ENCODE measurements around the gene NRAS.

The NRAS gene

DNA sequence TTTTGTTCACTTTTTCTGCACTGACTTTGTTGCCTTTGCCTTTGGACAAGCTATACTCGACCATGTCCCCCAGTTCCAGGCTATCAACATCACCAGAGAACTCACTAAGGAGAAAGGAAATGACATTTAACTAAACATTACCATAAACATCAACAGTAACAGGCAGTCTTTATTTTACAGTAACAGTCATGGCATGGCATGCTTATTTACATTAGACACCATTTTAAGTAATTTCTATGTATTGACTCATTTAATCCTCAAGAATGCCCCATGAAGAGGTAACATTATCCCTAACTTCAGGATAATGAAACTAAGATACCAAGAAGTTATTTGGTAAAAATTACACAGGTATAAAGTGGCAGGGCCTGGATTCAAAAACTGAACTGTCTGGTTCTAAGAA lies 8.7 kb upstream of the NRAS start:
- DNase-seq (ENCODE audit: low read depth): no peak

DNA sequence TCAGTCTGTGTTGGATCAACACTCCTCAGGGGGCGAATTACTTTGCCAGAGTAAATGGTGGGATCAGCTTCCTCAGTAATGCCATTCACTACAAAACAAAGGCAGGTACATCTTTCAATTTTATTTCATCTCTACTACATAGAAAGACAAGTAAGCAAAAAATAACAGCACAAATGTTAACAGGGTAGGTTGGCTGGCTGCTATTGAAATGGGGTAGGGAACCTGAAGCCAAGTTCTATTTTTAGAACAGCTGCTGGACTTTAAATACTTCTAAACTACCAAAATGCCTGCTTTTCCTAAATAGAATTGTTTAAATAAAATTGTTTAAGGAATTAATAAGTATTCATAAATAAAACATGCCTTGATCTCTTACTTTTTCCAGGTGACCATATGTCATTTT lies 7.3 kb upstream of the NRAS start:
- no peak for DNase-seq (ENCODE audit: low read depth)

DNA sequence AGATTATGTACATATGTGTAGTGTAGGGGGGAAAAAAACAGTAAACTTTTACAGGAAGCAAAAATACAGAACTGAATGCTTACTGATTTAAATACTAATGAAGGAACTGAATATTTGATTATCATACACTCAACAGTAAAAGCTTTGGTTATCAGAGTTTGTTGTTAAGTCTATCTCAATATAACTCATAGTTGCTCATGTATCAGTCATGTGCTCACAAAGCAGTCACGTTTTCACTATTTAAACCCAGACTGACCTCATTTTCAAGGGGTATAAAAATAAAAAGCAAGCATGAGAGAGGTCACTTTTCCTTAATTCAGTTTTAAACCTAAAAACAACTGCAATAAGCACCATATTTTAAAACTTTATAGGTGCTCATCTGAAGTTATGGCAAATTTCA lies 6.9 kb upstream of the NRAS start:
- DNase-seq (ENCODE audit: low read depth): no peak

DNA sequence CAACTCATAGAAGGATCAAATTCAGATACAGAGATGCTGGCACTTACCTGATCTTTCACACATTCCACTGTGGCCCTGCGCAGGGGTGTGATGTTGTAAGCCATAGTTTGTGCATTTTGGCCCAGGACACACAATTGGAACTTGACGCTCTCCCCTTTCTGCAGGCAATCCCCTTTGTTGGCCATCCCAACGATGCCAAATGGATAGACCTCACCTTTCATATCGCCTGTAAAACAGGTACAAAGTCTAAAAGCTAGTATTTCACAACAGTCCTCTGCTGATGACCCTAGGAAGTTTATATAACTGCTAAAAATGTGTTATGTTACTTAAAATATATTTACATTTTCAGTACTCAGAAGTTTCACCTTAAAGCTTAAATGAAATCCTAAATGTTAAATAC lies 3.9 kb upstream of the NRAS start:
- DNase-seq (ENCODE audit: low read depth): no peak

DNA sequence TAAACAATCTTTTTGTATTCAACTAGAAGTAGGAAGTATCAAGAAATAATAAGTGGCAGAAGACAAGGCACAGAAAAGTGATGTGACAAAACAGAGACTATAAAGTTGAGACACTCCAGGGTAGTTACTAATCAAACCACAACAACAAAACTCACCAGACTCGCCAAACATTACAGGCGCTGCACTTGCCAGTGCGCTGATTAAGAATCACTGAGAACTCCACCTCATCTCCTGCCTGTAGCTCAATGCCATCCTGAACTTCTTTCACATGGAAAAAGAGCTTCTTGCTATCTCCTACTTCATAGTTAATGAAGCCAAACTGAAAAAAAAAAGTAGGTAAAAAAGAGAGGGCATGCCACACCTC lies 2.8 kb upstream of the NRAS start:
- no peak for DNase-seq (ENCODE audit: low read depth)

DNA sequence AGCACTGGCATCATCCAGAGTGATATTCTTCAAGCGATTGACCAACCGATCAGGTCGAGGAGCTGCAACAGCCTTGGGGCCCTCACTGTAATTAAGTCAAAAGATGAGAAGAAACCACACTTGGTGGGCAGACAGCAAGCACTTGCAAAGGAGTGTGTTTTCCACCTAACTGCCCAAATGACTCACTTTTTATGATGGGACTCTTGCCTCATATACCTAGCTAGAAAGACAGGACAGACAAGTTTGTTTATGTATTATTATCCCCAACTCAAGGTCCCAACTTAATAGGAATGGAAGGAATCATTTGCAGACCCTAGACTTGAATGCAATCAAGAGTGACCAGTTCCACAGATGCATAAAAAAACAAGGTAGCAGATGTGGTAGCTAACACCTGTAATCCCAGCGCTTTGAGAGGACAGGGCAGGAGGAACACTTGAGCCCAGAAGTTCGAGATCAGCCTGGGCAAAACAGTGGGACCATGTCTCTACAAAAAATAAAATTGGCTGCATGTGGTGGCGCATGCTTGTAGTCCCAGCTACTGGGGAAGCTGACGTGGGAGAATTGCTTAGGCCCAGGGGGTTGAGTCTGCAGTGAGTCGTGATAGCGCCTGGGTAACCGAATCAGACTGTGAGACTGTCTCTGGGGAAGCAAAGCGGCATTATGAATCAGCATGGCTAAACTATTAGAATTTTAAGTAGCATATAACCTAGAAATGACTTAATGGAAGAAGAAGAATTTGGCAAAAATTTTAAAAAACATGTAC lies 2.3 kb upstream of the NRAS start:
- DNase-seq (ENCODE audit: low read depth): no peak

DNA sequence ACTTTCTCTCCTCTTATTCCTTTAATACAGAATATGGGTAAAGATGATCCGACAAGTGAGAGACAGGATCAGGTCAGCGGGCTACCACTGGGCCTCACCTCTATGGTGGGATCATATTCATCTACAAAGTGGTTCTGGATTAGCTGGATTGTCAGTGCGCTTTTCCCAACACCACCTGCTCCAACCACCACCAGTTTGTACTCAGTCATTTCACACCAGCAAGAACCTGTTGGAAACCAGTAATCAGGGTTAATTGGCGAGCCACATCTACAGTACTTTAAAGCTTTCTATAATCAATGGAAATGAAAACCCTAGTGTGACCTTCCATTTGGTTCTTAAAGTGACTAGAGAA lies 643 bp downstream of the NRAS start:
- DNase-seq (ENCODE audit: low read depth): no peak

DNA sequence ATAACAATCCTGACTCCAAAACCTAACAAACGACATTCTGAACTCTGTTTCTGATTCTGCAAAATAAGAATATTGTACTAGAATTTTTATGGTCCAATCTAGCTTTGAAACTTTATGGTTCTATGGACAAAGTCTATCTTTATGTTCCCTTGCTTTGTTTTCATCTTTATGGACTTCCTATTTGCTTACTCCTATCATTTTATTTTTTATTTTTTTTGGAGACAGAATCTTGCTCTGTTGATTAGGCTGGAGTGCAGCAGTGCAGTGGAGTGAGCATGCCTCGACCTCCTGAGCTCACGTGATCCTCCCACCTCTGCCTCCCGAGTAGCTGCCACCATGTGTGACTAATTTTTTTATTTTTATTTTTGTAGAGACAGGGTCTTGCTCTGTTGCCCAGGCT lies 3.6 kb downstream of the NRAS start:
- DNase-seq (ENCODE audit: low read depth): no peak

DNA sequence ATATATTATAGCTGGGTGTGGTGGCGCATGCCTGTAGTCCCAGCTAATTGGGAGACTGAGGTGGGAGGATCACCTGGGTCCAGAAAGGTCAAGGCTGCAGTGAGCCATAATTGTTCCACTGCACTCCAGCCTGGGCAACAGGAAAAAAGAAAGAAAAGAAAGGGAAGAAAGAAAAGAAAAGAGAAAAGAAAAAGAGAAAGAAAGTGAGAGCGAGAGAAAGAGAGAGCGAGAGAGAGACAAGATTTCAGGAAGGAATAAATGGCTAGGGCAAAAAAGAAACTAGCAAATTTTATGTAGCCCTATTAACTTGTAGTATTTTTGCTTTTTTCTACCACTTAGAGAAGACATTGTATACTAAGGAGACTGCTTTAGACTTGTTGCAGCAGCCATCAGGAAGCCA lies 6.2 kb downstream of the NRAS start:
- no peak for DNase-seq (ENCODE audit: low read depth)

DNA sequence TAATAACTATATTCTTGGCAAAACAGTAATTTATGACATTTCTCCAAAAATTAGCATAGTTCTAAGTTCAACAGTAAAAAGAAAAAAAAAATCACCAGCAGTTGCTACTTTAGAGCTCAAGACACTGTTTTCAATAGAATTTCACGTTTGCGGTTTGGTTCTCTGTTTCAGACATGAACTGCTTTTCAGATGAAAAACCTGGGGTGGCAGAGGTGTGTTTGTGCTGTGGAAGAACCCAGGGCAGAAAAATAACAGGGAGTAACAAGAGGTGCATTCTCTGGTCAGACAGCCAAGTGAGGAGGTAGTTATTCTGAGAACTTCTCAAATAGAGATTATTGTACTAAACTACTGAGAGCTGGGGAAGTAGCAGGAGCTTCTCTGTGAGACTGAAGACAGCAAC lies 9.0 kb downstream of the NRAS start:
- DNase-seq (ENCODE audit: low read depth): no peak

DNA sequence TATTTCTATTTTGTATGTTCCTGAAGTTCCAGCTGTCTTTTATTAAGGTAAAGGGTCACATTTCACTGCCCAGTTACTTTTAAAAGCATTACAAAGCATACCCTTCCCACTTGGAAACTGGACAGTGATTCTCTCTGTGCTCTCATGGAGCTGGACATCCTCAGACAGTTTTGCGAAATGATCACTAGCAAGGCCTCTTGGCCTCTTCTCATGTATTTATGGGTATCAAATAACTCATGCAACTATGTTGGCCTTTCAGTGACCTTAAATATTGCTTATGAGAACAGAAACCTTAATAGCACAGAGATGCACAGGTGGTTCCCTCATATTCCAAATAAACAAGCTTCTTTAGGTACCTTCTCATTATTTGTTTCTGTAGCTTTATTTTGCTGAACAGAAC lies 13.3 kb downstream of the NRAS start:
- DNase-seq (ENCODE audit: low read depth): no peak

DNA sequence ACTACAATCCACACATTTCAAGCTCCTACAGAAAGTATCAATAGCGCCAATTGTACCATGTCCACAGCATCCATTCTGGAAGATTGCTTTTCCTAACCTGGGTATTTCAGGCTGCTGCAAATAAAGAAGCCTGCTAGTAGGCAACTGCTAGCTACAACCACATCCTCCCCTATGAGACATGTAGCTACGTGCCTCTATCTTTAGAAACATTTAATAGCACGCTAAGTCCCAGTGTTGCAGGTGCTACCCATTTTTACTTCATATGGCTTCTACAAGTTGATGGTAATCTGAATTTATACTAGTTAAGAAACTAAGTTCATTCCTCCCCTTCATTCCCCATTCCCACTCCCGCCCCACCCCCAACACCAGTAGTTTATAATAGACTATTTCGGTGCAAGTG lies 13.8 kb downstream of the NRAS start:
- no peak for DNase-seq (ENCODE audit: low read depth)

DNA sequence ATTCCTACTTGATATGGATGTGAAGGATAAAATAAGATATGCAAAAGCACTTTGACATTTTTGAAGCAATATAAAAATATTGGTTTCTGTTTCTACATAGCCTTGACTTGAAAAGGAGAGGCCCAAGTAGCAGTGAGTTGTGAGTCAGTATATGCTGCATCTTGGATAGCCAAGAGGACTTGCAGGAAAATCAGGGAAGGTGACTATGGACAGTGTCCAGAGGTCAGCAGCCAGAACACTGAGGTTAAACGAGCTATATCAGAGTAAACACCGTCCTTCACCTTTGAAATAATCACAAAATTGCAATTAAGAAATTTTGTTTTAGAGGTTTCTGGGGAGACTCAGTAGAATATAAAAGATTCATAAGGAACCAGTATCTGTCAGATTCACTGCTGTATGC lies 14.6 kb downstream of the NRAS start:
- DNase-seq (ENCODE audit: low read depth): no peak

DNA sequence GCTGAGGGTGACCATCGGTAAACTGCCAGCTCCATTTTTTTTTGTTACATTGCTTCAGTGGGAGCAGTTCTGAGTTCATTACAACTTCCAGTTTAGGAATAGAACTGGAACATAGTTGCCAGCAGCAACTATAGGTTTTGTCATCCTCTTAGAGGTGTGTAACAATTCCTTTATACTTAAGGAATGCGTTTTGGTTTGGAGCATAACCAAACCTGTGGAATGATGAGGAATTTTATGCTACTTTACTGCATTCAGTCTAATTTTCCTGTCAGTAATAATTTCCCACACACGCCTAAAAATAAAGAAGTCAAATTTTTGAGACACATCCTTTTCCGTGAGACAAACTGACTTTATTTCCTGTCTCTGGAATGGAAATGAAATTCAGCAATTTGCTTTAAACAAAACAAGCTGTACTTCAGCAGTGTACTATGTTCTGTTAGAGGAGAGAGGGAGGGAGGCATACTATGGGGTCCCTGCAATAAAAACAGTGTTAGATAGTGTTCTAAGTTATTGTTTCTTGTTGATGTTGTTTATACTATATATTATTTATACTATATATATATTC lies 16.5 kb downstream of the NRAS start:
- DNase-seq (ENCODE audit: low read depth): no peak

DNA sequence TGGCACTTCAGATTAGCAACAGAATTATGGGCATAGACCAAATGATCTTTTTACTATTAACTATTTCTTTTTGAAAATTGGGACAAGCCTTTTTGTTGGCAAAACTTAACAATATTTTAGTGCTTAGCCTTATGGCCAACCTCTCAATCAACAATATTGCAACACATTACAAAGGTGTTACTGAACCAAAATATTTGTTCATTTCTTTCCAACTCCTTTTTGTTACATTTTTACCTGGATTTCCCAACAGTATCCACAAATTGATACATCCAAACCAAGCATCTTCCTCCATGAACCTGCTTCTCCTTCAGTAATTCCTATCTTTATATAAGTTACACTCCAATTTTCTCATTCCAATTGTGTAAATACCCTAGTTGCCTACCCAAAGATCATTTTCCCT lies 19.8 kb downstream of the NRAS start:
- no peak for DNase-seq (ENCODE audit: low read depth)

DNA sequence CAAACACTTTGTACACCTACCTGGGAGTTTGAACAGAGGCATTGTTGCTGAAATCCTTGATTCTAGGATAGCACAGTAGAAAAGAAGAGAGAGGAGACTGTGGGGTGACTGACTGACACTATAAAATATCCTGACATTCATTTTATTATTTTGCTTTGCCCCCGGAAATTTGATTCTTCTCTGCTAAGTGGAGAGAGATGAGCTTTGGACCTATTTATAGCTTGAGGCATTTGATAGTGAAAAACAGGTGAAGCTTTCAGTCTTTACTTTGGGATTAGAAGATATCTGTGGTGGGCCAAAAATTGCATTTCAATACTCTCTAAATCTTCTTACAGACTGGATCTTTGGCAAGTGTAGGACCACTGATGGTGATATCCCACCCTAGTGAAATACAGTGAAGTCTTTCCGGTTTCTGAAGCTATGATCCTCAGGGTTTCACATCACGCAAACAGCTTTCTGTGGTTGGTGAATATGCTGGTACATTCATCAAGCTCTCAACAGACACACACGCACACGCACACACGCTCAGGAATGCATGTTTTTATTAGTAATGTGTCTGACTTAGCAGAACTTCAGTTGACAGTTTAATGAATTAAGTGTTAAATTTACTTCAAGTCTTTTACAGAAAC lies 21.0 kb downstream of the NRAS start, which contains the start of gene AMPD1:
AMPD1 (minus strand) TSS at position 117 of the 629 bp plus-strand sequence; CDS start at position 42, 75 bp downstream.
- no peak for DNase-seq (ENCODE audit: low read depth)

DNA sequence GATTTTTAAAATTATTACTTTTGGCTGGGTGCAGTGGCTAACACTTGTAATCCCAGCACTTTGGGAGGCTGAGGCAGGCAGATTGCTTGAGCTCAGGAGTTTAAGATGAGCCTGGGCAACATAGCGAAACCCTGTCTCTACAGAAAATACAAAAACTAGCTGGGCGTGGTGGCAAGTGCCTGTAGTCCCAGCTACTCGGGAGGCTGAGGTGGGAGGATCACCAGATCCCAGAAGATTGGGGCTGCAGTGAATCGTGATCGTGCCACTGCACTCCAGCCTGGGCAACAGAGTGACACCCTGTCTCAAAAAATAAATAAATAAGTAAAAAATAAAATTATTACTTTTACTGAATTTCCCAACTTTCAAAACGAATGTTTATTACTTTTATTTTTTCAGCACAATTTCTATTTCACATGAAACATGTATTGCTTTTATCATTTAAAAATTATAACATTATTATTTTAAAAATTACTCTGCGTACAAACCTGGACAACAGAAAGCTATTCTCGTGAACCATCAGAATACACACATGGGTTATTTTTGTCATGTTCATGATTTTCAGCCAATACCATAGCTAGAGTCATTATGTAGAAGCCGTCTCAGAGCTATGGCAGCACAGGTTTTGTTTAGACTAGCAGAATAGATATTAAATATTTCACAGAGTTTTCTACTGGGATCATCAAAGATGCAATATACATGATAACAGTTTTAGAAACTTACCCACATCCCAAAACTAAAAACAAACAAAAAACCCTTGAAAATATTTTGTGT lies 21.8 kb downstream of the NRAS start:
- DNase-seq (ENCODE audit: low read depth): no peak

DNA sequence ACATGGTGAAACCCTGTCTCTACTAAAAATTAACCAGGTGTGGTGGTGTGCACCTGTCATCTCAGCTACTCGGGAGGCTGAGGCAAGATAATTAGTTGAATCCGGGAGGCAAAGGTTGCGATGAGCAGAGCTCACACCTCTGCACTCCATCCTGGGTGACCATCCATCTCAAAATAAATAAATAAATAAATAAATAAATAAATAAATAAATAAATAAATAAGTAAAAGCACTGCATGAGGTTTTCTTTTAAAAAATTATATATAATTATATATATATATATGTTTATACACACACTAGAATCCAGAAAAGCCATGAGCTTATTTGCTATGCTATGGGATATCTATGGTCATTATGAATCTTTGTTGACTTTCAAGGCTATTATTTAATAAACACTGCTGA lies 23.6 kb downstream of the NRAS start:
- no peak for DNase-seq (ENCODE audit: low read depth)

DNA sequence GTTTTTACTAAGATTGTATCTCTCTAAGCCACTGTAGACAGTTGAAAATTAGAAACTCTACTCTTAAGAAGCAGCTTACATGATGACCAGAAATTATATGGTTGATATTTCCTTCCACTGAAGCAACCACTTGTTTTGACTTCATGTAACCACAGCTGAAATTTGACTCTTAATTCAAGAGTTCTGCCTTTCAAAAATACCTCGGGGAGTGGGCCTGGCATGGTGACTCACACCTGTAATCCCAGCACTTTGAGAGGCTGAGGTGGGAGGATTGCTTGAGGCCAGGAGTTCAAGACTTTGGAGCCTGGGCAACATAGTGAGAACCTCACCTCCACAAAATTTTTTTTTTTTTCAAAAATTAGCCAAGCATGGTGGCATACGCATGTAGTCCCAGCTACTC lies 25.5 kb downstream of the NRAS start:
- no peak for DNase-seq (ENCODE audit: low read depth)

DNA sequence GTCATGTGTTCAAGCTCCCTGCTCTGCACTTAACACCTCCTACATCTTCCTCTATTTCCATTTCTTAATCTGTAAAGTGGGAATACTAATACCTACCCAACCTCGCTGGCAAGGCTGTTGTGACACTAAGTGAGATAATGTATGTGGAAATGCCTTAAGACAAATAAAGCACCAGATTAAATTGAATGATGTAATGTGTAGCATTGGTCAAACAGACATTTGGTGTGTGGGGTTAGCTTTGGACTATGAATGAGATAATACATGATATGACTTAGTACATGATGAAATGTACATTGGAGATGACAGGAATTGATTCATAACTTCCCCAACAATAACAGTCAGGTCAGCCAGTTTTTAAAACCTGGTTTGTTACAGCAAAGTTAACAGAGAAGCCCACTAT lies 26.4 kb downstream of the NRAS start:
- no peak for DNase-seq (ENCODE audit: low read depth)

DNA sequence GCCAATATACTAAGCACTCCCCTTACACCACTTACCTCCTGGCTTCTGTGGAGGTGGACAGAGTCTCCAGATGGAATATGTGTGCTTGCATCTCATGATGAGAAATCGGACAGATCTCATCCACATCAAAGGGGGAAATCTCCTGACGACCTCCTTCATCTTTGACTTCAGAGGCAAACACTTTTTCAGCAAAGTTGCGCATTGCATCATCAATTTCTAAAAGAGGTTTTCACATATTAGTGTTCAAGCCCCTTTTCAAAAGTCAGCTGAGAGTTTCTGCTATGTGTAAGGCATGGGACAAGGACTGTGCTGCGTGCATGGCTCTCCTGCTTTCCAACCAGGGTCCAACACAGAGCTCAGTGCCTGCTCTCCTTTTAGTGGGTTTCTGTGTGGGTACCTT lies 28.0 kb downstream of the NRAS start:
- no peak for DNase-seq (ENCODE audit: low read depth)

DNA sequence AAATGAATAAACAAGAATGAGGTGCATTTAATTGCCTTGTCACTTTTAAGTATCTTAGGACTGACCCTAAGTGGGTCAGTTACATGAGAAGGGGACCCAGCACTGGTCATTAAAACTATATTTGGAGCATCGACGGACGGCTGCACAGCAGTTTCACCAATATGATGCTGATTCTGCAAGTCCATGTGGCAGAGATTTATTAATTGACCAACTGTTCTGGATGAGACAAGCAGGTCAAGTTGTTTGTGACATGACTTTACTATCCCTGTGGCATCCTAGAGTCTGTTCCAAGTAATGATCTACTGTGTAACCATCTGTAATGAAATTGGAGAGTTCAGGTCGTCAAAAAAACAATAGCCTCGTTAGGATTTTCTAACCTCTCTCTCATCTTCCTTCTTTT lies 30.7 kb downstream of the NRAS start:
- no peak for DNase-seq (ENCODE audit: low read depth)

DNA sequence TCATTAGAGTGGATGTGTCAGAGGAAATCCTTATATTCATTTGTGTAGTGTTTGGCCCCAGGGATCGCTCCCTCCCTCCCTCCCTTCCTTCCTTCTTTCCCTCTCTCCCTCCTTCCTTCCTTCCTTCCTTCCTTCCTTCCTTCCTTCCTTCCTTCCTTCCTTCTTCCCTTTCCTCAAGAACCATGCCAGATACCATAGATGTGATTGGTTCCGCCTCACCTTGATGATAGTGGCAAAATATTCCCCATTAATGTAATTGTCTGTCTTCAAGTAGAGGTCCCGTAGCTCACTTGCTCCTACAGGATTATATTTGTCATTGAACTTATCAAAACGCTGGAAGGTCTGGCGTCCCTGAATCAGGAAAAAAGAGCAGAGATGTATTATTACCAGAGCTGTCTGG lies 38.9 kb downstream of the NRAS start:
- no peak for DNase-seq (ENCODE audit: low read depth)
